GM19467 (cell line): ENCODE measurements around the gene CST11.
"Not testable (repeated sequence)": the region's sequence is repeated elsewhere in the genome, so short reads cannot be mapped to it uniquely, and the experiment has no call there.

Experiments
- ATAC-seq: cut with Tn5 transposase; IDR thresholded peaks from one replicate; pipeline ENCODE4 v1.9.1; 2021; ENCODE audit warnings: mild to moderate bottlenecking, moderate library complexity; ENCODE audit not compliant: unreplicated experiment

CST11 gene

DNA sequence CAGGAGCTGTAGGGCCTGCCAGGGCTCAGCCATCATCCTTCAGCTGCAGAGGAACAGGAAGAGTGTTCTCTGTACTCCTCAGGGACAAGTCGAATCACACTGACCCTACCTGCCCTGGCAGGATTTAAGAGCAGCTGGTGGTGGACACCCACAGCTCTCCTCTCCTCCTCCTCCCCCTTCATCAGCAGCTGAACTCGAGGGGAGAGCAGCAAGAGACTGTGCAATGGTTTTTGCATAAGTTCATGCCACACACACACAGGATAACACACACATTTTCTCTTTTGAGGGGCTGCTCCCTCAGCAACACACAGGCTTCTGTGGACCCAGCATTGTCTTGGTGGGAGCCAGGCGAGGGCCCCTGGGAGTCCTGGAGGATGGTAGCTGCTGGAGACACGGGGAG lies at the start of gene CST11:
CST11 (minus strand) TSS at position 101 of the 400 bp plus-strand sequence; CDS start at position 36, 65 bp downstream.
- no peak for ATAC-seq

DNA sequence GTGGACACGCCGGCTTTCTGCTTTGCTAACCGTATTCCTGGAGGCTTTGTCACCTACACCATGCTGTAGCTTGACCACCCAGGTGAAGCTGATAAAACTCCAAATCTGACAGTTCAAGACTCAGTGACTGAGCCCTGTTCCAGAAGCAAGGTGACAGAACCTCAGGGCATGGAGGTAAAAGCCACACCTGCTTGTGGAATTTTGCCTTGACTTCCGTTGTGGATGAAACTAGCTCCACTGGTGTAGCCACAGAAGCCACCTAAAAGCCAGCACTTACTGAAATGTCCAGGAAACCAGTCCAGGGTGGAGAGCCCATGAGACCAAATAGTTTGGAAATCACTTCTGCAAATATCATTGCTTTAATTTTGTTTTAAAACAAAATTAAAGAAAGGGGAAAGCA lies 49.2 kb upstream of the CST11 start:
- ATAC-seq: no peak

DNA sequence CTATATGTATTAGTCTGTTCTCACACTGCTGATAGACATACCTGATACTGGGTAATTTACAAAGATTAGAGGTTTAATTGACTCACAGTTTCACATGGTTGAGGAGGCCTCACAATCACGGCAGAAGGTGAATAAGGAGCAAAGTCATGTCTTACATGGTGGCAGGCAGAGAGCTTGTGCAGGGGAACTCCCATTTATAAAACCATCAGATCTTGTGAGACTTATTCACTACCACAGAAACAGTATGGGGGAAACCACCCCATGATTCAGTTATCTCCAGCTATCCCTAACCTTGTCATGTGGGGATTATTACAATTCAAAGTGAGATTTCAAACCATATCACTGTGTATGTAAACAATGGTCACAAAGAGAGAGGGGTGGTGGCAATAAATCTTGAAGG lies 44.9 kb upstream of the CST11 start:
- ATAC-seq: no peak

- no peak for ATAC-seq
Observed at GRCh38 chr20:23493172-23493772, 40.6 kb upstream of the CST11 start.

- no peak for ATAC-seq
Observed at GRCh38 chr20:23492292-23492691, 39.6 kb upstream of the CST11 start.

- ATAC-seq: no peak
Observed at GRCh38 chr20:23490817-23491216, 38.1 kb upstream of the CST11 start, which contains the start of gene CST8. CST8 (plus strand) TSS chr20:23491117; CDS start chr20:23491668, 551 bp downstream.

DNA sequence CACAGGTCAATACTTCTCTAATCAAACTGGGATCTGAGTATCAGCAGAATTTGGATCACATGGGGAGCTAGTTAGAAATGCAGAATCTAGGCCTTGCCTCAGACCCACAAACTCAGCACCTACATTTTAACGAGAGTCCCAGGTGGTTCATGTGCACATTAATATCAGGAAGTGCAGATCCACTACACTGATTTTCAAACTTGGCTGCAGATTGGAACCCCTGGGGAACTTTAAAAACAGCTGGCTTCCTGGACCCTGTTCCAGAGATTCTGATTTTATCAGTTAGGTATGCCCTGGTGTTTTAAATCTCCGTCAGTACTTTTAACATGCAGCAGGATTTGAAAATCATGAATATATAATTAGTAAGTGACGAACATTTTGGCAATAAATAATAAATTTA lies 36.3 kb upstream of the CST11 start:
- ATAC-seq: no peak

DNA sequence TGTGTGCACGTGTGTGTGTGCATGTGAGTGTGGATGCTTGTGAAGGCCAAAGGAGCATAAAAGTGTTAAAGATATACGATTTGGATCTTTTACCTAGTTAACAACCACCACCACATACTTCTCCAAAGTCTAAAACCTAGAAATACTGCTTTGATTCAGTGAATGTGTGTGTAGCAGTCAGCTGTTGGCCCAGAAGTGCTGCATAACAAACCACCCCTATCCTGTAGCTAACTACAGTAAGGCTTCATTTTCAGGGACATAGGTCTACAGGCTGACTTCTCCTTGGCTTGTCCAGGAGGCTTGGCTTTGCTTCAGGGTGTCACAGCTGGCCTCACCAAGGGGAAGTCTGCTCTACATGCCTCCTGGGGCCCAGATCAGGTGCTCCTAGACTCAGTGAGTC lies 35.8 kb upstream of the CST11 start:
- no peak for ATAC-seq

GRCh38 chr20:23484081-23484480 lies 31.4 kb upstream of the CST11 start:
- no peak for ATAC-seq

- ATAC-seq: no peak
Observed at GRCh38 chr20:23482138-23482537, 29.5 kb upstream of the CST11 start.

DNA sequence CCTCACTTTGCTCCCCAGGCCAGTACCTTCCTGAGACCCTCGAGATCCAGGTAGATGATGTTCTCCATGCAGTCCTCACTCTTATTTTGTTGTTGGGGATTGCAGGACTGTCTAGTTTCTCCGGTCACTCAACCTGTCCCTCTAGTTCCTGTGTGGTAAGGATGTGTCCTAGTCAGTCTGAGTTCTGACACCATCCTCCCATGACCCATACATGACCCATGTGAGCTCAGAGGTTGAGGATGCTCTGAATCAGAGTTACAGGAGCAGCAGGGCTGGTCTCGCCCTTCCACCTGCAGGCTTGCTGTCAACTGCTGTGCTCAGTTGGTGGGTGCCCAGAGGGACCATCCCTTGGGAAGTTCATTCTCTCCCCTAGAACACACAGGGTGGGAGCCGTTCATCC lies 26.4 kb upstream of the CST11 start:
- ATAC-seq: no peak

GRCh38 chr20:23477223-23477622 lies 24.5 kb upstream of the CST11 start:
- no peak for ATAC-seq

DNA sequence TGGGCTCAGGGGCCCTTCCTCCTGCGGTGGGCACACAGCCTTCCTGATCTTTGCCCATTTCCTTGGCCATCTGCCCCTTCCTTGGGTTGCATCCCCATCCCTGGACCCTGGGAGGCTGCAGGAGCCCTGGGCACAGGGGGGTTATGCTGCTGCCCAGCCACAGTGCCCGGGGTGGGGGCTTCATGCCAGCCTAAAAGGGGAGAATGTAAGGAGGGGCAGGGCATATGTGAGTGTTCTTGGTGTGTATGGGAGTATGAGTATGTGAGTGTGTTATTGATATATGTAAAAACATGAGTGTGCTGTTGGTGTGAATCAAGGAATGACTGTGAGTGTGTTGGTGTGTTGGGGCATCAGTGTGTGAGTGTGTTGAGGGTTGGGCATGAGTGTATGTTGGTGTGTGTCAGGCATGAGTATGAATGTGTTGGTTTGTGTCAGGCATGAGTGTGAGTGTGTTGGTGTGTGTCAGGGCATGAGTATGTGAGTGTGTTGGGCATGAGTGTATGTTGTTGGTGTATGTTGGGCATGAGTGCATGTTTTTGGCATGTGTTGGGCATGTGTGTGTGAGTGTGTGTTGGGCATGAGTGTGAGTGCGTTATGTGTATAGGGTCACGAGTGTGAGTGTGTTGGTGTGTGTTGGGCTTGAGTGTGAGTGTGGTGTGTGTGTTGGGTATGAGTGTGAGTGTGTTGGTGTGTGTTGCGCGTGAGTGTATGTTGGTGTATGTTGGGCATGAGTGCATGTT lies 23.5 kb upstream of the CST11 start:
- no peak for ATAC-seq

- no peak for ATAC-seq
Observed at GRCh38 chr20:23475395-23475794, 22.7 kb upstream of the CST11 start.

DNA sequence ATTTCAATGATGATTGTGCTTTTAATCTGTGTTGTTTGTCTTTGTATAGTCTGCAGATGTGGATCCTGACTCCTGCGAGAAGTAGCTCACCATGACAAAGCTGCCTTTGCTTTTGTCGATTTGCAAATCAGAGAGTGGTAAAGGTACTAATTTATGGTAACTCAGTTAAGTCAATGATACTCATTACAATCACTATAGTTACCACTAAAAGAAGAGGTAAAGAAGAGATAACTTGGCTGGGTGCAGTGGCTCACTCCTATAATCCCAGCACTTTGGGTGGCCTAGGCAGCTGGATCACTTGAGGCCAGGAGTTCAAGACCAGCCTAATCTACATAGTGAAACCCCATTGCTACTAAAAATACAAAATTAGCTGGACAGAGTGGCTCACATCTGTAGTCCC lies 20.6 kb upstream of the CST11 start:
- ATAC-seq: not testable (repeated sequence)

DNA sequence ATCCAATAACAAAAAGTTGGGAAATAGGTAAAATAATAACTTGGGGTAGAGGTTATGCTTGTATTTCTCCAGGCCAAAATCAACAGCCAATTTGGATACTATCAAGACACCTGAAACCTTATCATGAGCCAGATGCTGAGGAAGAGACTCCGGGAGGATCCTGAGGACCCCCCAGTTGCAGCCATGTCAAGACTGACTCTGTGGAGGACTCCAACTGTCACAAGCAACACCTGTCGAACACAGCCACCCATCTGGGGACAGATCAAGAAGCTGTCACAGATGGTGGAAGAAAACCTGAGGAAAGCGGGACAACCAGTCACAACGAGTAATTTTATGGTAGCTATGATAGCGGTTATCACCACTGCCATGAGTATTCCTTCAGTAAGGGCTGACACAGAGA lies 19.6 kb upstream of the CST11 start:
- not testable (repeated sequence) for ATAC-seq

DNA sequence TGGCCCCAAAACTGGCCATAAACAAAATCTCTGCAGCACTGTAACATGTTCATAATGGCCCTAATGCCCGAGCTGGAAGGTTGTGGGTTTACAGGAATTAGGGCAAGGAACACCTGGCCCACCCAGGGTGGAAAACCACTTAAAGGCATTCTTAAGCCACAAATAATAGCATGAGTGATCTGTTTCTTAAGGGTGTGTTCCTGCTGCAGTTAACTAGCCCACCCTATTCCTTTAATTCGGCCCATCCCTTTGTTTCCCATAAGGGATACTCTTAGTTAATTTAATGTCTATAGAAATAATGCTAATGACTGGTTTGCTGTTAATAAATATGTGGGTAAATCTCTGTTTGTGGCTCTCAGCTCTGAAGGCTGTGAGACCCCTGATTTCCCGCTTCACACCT lies 14.3 kb upstream of the CST11 start:
- ATAC-seq: not testable (repeated sequence)

GRCh38 chr20:23461180-23461579 lies 8.5 kb upstream of the CST11 start:
- no peak for ATAC-seq

DNA sequence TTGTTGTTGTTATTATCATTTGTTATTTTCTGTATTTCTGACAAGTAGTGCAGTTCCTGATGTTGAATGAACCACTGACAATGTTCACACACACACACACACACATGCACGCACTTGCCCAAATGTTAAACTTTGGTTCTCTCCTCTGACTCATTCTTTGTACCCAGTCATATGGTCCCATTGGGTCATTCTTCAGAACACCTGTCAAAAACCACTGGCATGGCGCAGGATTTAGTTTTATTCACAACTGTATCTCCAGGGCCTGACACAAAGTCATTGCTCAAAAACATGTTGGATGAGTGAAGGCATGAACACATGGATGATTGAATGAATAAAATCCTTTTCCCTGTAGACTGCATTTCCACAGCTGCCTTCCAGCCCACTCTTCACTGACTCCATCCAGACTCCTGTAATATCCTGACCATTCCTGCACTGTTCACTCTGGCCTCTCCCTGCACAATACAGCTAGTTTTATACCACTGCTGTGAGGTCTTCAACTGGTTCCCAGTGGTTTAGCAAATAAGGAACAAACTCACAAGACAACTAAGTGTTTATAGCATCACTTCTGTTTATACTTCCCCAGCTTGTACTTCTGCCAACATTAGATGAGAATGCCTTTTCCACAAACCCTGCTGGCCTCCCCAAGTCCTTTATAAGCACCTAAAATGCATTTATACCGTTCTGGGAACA lies 6.9 kb upstream of the CST11 start:
- no peak for ATAC-seq

GRCh38 chr20:23456873-23457272 lies 4.2 kb upstream of the CST11 start:
- ATAC-seq: no peak

DNA sequence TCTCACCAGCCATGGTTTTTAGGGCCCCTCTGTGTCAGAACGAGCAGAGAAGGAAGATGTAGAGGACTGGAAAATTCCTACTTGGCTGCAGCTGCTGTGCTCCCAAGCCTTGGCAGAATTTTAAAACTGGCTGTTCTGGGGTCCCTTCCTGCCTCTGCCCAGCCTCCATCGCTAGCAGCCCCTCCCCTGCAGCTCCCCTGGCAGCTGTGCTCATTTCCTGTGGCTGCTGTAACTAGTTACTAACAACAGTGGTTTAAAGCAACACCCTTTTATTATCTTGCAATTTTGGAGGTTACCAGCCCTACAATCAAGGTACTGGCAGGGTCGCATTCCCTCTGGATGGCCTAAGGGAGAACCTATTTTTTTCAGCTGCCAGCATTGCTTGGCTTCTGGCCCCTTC lies 3.7 kb upstream of the CST11 start:
- no peak for ATAC-seq

GRCh38 chr20:23455639-23456038 lies 3.0 kb upstream of the CST11 start:
- ATAC-seq: no peak
